ENCODE measurements around the gene MSLN. TPM values are rescaled to one million over a fixed set of nuclear protein-coding genes. Genes with fewer than 3 reads are reported as not detected.
A peak's percentile ranks its signal among the peaks of the same experiment; 100 is the strongest.

Gene MSLN
- total RNA-seq, 2 experiments from 2014 or later, result not detected

DNA sequence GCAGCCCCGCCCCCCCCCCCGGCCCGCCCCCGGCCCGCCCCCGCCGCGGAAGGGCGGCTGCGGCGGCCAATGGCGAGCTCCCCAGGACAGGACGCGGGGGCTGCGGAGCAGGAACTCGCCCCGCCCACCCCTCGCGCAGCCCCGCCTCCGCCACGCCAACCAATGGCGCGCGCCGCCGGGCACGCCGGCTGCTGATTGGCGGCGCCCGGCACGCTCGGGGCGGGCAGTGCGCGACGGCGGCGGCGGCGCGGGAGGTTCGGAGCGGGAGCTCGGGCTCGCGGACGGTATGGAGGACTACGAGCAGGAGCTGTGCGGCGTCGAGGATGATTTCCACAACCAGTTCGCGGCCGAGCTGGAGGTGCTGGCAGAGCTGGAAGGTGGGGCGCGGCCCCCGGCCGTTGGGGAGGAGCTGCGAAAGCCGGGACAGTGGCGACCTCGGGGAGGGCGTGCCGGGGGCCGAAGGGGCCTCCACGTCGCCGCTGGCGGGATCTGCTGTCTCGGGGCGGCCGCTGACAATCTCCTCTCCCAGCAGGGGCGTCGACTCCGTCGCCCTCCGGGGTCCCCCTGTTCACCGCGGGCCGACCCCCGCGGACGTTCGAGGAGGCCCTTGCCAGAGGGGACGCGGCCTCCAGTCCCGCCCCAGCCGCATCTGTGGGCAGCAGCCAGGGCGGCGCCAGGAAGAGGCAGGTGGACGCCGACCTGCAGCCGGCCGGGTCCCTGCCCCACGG lies 28.0 kb downstream of the MSLN start, which contains the start of gene CHTF18:
Gene CHTF18 (plus strand): TSS at position 222 of the 728 bp plus-strand sequence. CDS start 65 bp downstream, at position 287.
- peak within 1 kb of the TSS; percentile 88 for H3K4me3 Mint-ChIP-seq
- no peaks in the 10 kb centered on the region for H3K27me3 Mint-ChIP-seq
- ATAC-seq, result peak; percentile 98
- H3K27ac Mint-ChIP-seq, result peak within 1 kb of the TSS; percentile 78
- DNase-seq, result peak; percentile 97
- intact Hi-C loops (cut with DNase I, micrococcal nuclease), result loop anchor here (1.0 to 5.0 kb wide), 12 partner anchors 19 to 436 kb away; partner anchors contain the start of genes ANTKMT (in 1 of the 2), AXIN1 (in 1 of the 2), DECR2 (in 1 of the 2) and JMJD8 (in 1 of the 2)
- ChIA-PET CTCF (interaction anchor here (0.6 to 1.8 kb wide), 8 partner anchors 12 to 122 kb away, joined by 3 to 9 read pairs (median 4); partner anchors contain the start of genes ANTKMT and GNG13), POLR2A (interaction anchor here (0.5 to 1.2 kb wide), 5 partner anchors 18 to 110 kb away, joined by 3 to 6 read pairs (median 4); no protein-coding TSS in a partner anchor)
- peaks cover 13% of the 10 kb centered on the region for H3K4me1 Mint-ChIP-seq
- H3K9me3 Mint-ChIP-seq (ENCODE audit: low read depth), result no peaks in the 10 kb centered on the region
- H3K36me3 Mint-ChIP-seq (ENCODE audit: low read depth), result peaks cover 16% of the 10 kb centered on the region

DNA sequence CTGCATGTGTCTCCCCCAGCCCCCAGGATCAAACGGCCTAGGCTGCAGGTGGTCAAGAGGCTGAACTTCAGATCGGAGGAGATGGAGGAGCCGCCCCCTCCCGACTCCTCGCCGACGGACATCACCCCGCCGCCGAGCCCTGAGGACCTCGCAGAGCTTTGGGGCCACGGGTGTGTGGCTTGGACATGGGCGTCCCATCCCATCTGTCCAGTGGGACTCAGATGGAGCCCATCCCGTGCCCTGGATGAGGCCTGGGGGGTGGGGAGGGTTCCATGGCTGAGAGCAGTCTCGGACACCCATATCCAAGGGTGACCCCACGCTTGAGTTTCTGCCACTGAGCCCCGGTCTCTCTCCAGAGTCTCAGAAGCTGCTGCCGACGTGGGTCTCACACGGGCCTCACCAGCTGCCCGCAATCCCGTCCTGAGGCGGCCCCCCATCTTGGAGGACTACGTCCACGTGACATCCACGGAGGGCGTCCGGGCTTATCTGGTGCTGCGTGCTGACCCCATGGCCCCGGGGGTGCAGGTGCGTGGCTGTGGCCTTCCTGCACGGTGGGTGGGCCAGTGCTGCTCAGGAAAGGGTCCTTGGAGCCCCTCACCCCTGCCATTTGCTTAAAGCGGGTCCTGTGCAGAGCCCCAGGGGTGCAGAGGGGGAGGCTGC lies 28.8 kb downstream of the MSLN start:
- DNase-seq (no peak), ATAC-seq (no peak)
- Mint-ChIP-seq H3K4me3 (peak overlapping the region; percentile 88), H3K9me3 (ENCODE audit: low read depth) (no peaks in the 10 kb centered on the region), H3K36me3 (ENCODE audit: low read depth) (peaks cover 16% of the 10 kb centered on the region), H3K27me3 (no peaks in the 10 kb centered on the region), H3K27ac (no peak overlapping the region), H3K4me1 (peaks cover 13% of the 10 kb centered on the region)
- ChIA-PET POLR2A (interaction anchor here (0.5 to 1.2 kb wide), 2 partner anchors 35 to 54 kb away, joined by 4 to 6 read pairs; no protein-coding TSS in a partner anchor), CTCF (interaction anchor here (0.8 to 1.8 kb wide), 5 partner anchors 11 to 83 kb away, joined by 3 to 9 read pairs (median 5); partner anchors contain the start of genes ANTKMT and GNG13)
- intact Hi-C loops (cut with DNase I, micrococcal nuclease), result loop anchor here in 1 of 2 experiments (2.0 to 5.0 kb wide), 2 partner anchors 69 to 92 kb away; partner anchors contain the start of gene ANTKMT

DNA sequence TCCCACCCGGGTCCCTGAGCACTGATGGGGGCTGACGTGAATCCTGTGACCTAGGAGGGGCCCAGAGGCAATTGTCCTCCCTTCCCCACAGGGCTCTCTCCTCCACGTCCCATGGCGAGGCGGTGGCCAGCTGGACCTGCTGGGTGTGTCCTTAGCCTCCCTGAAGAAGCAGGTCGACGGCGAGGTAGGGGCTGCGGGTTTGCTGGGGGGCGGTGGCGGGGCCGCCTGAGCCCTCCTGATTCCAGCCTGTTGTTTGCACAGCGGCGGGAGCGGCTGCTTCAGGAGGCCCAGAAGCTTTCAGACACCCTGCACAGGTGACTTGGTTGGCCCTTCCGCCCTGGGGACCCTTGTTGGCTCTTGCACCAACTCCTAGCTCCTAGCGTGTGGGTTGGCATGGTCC lies 29.6 kb downstream of the MSLN start:
- Mint-ChIP-seq H3K9me3 (ENCODE audit: low read depth) (no peaks in the 10 kb centered on the region), H3K4me3 (peak overlapping the region; percentile 88), H3K36me3 (ENCODE audit: low read depth) (peaks cover 13% of the 10 kb centered on the region), H3K27ac (no peak overlapping the region), H3K27me3 (no peaks in the 10 kb centered on the region), H3K4me1 (peaks cover 10% of the 10 kb centered on the region)
- POLR2A ChIA-PET, result no interaction called here
- no peak for ATAC-seq
- intact Hi-C loops (cut with DNase I, micrococcal nuclease), result no loop called here
- CTCF ChIA-PET, result interaction anchor here (1.0 kb wide), 1 partner anchor 74 kb away, joined by 3 read pairs; no protein-coding TSS in a partner anchor
- DNase-seq, result no peak

DNA sequence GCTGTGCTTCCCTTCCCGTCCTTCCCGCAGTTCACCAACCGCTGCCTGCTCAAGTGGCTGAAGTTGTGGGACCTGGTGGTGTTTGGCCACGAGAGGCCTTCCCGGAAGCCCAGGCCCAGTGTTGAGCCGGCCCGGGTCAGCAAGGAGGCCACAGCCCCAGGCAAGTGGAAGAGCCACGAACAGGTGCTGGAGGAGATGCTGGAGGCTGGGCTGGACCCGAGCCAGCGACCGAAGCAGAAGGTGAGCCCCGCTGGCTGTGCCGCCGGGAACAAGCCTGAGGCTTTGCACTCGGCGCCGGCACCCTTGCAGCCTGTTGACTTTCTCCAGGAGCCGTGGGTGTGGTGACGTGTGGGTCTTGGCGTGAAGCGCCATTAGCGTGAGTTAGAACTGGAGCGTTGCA lies 30.6 kb downstream of the MSLN start:
- ATAC-seq, result no peak
- ChIA-PET CTCF (interaction anchor here (1.0 kb wide), 1 partner anchor 75 kb away, joined by 3 read pairs; no protein-coding TSS in a partner anchor), POLR2A (no interaction called here)
- Mint-ChIP-seq H3K27ac (no peak overlapping the region), H3K4me1 (peaks cover 11% of the 10 kb centered on the region), H3K9me3 (ENCODE audit: low read depth) (no peaks in the 10 kb centered on the region), H3K27me3 (no peaks in the 10 kb centered on the region), H3K4me3 (no peak overlapping the region), H3K36me3 (ENCODE audit: low read depth) (peaks cover 15% of the 10 kb centered on the region)
- DNase-seq, result no peak
- intact Hi-C loops (cut with DNase I, micrococcal nuclease), result no loop called here

DNA sequence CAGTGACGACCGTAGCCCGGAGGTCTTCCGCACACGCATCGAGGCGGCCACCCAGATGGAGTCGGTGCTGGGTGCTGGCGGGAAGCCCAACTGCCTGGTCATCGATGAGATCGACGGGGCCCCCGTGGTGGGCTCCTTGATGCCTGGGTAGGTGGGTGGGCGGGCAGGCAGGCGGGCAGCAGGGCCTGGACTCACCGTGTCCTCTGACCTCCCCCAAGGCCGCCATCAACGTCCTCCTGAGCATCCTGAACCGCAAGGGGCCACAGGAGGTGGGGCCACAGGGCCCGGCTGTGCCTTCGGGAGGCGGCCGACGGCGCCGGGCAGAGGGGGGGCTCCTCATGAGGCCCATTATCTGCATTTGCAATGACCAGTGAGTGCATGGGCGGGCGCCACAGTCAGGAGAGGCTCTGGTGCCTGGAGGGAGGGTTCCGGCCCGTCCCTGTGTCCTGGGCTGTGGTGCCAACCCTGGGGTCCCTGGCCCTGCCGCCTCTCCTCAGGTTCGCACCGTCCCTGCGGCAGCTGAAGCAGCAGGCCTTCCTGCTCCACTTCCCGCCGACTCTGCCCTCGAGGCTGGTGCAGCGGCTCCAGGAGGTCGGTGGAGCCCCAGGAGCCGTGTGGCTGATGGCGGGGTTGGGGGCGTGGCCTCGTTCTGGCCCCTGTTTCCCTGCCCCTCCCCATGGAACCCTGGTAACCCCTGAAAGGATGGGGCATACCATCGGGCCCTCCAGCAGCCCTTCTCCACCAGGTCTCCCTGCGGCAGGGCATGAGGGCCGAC lies 31.9 kb downstream of the MSLN start:
- Mint-ChIP-seq H3K4me3 (no peak overlapping the region), H3K27ac (no peak overlapping the region), H3K9me3 (ENCODE audit: low read depth) (no peaks in the 10 kb centered on the region), H3K36me3 (ENCODE audit: low read depth) (peaks cover 22% of the 10 kb centered on the region), H3K27me3 (no peaks in the 10 kb centered on the region), H3K4me1 (peaks cover 7% of the 10 kb centered on the region)
- ChIA-PET CTCF (interaction anchor here (1.2 kb wide), 1 partner anchor 72 kb away, joined by 3 read pairs; no protein-coding TSS in a partner anchor), POLR2A (no interaction called here)
- DNase-seq (no peak), ATAC-seq (no peak)
- intact Hi-C loops (cut with DNase I, micrococcal nuclease), result no loop called here

DNA sequence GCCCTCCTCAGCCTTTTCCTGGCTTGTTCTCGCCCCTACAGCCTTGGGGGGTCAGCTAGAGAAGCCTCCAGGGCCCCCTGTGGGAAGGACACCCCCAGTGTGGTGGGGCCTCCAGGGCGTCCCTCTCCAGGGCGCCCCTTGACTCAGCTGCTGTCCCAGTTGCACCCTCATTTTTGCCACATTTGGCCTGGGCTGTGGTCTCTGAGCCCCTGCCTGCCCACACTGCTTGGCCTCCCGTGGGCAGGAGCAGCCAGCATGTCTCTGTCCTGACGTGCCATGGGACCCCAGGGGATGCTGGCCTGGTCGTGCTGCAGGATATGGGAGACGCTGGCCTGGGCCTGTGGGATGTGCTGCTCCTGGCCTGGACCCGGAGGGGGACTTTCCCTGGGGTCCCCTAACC lies 32.9 kb downstream of the MSLN start:
- POLR2A ChIA-PET, result no interaction called here
- ATAC-seq, result no peak
- DNase-seq, result no peak
- CTCF ChIA-PET, result interaction anchor here (1.2 kb wide), 1 partner anchor 73 kb away, joined by 3 read pairs; no protein-coding TSS in a partner anchor
- H3K4me3 Mint-ChIP-seq, result no peak overlapping the region
- H3K4me1 Mint-ChIP-seq, result peaks cover 4% of the 10 kb centered on the region
- no peak overlapping the region for H3K27ac Mint-ChIP-seq
- intact Hi-C loops (cut with DNase I, micrococcal nuclease), result no loop called here
- H3K36me3 Mint-ChIP-seq (ENCODE audit: low read depth), result peaks cover 27% of the 10 kb centered on the region
- no peaks in the 10 kb centered on the region for H3K9me3 Mint-ChIP-seq (ENCODE audit: low read depth)
- no peaks in the 10 kb centered on the region for H3K27me3 Mint-ChIP-seq

DNA sequence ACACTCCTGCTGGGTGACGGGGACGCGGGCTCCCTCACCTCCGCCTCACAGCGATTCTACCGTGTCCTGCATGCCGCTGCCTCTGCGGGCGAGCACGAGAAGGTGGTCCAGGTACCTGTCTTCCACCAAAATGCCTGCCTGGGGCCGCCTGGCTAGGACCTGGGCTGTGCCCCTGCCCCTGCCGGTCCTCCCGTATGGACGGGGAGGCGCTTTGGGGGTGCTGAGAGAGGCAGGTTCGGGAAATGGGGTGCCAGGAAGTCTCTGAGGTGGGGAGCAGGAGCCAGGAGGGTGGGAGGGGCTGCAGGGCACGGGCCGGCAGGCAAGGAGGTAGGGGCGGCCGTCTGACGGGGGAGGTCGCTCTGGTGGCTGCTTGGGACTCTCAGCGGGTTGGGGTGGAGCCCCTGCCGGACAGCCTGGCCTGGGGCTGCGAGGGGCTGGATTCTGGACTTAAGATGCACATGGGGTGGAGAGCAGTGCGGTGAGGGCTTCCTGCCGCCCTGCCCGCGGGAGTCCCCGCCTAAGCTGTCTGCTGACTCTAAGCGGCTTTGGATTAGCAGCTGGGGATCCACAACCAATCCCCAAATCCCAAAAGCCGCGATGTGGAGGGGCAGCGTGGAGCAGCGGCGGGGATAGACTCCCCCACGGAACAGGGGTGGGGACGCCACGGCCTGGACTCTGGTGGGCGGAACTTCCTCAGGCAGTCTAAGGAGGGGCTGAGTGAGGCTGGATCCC lies 33.7 kb downstream of the MSLN start:
- H3K27ac Mint-ChIP-seq, result no peak overlapping the region
- no peaks in the 10 kb centered on the region for H3K27me3 Mint-ChIP-seq
- ATAC-seq (no peak), DNase-seq (no peak)
- CTCF ChIA-PET, result no interaction called here
- intact Hi-C loops (cut with DNase I, micrococcal nuclease), result no loop called here
- H3K9me3 Mint-ChIP-seq (ENCODE audit: low read depth), result no peaks in the 10 kb centered on the region
- no peak overlapping the region for H3K4me3 Mint-ChIP-seq
- peaks cover 27% of the 10 kb centered on the region for H3K36me3 Mint-ChIP-seq (ENCODE audit: low read depth)
- POLR2A ChIA-PET, result no interaction called here
- H3K4me1 Mint-ChIP-seq, result peaks cover 4% of the 10 kb centered on the region

DNA sequence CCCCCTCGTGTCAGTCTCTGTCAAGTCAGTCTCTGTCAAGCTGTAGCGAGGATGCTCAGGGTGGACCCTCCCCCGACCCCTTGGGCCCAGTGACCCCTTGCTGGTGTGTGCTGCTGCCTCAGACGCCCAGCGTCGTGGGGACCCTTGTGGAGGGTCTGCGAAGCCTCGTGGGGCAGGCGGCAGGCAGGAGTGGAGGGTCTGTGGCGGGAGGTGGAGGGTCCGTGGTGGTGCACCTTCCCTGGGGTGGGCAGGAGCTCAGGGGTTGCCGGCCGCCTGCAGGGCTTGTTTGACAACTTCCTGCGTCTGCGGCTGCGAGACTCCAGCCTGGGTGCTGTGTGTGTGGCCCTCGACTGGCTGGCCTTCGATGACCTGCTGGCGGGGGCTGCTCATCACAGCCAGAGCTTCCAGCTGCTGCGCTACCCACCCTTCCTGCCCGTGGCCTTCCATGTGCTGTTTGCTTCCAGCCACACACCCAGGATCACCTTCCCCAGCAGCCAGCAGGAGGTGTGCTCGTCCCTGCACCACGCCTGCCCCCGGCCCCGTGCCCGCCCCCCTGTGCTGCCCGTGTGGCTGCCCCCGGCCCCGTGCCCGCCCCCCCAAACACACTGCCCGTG lies 34.4 kb downstream of the MSLN start:
- intact Hi-C loops (cut with DNase I, micrococcal nuclease), result no loop called here
- CTCF ChIA-PET, result no interaction called here
- H3K27ac Mint-ChIP-seq, result no peak overlapping the region
- no peaks in the 10 kb centered on the region for H3K9me3 Mint-ChIP-seq (ENCODE audit: low read depth)
- H3K4me1 Mint-ChIP-seq, result peaks cover 2% of the 10 kb centered on the region
- no peaks in the 10 kb centered on the region for H3K27me3 Mint-ChIP-seq
- no peak for DNase-seq
- peaks cover 25% of the 10 kb centered on the region for H3K36me3 Mint-ChIP-seq (ENCODE audit: low read depth)
- ATAC-seq, result no peak
- POLR2A ChIA-PET, result no interaction called here
- no peak overlapping the region for H3K4me3 Mint-ChIP-seq

DNA sequence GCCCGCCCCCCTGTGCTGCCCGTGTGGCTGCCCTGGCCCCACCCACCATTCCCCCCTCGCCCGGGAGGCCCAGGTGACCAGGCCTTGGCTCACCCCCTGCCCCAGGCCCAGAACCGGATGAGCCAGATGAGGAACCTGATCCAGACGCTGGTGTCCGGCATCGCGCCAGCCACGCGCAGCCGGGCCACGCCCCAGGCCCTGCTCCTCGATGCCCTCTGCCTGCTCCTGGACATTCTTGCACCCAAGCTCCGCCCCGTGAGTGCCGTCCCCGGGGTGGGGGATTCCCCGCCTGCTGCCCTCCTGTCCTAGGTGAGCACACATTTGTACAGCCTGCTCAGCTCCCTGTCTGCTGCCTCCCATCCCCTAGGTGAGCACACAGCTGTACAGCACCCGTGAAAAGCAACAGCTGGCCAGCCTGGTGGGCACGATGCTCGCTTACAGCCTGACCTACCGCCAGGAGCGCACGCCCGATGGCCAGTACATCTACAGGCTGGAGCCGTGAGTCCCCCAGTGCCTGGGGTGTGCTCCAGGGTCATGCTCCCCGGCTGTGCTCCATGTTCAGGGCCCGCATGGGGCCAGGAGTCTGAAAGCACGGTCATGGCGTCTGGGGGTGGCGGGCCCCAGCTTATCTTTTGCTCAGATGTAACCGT lies 35.2 kb downstream of the MSLN start:
- intact Hi-C loops (cut with DNase I, micrococcal nuclease), result no loop called here
- no peak for DNase-seq
- Mint-ChIP-seq H3K9me3 (ENCODE audit: low read depth) (no peaks in the 10 kb centered on the region), H3K27me3 (no peaks in the 10 kb centered on the region), H3K4me3 (no peak overlapping the region), H3K4me1 (peaks cover 2% of the 10 kb centered on the region), H3K27ac (no peak overlapping the region), H3K36me3 (ENCODE audit: low read depth) (peaks cover 23% of the 10 kb centered on the region)
- ATAC-seq, result no peak
- CTCF ChIA-PET, result no interaction called here
- POLR2A ChIA-PET, result no interaction called here
